ENCODE data around the gene TFDP2.

DNA sequence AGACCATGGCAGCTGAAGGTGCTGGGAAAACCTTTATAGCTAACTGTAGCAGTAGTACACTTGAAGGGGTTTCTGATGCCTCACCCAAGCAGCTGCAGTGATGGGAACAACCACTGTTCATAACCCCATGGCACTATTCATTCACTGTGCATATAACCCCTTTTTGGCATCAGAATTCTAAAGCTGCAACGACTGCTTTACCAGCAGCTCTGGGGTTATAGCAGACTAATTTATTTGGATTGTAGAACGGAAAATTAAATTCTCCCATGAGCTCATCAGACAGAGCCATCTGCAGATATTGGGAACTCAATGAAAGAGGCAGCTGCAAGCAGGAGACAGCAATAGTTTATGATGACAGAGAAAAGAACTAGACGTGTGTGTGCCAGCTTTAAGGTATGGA lies 28.6 kb downstream of the TFDP2 start:
- TF ChIP-seq, protein P1, sequence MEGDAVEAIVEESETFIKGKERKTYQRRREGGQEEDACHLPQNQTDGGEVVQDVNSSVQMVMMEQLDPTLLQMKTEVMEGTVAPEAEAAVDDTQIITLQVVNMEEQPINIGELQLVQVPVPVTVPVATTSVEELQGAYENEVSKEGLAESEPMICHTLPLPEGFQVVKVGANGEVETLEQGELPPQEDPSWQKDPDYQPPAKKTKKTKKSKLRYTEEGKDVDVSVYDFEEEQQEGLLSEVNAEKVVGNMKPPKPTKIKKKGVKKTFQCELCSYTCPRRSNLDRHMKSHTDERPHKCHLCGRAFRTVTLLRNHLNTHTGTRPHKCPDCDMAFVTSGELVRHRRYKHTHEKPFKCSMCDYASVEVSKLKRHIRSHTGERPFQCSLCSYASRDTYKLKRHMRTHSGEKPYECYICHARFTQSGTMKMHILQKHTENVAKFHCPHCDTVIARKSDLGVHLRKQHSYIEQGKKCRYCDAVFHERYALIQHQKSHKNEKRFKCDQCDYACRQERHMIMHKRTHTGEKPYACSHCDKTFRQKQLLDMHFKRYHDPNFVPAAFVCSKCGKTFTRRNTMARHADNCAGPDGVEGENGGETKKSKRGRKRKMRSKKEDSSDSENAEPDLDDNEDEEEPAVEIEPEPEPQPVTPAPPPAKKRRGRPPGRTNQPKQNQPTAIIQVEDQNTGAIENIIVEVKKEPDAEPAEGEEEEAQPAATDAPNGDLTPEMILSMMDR (IDR thresholded peaks at IDR 0.05 in 8 of 11, conservative IDR thresholded peaks at IDR 0.05 in 3 of 11), result no peak
- no peak for TF ChIP-seq POLR2AphosphoS5 (IDR thresholded peaks at IDR 0.05)
